ENCODE data around the gene PGM2L1. TPM values are rescaled to one million over a fixed set of nuclear protein-coding genes. Genes with fewer than 3 reads are reported as not detected.

PGM2L1 gene
- 5.4 and 5.6 TPM in 2 replicates for total RNA-seq
- polyA plus RNA-seq = 4.7 and 10.5 TPM in 2 replicates

GRCh38 chr11:74398244-74399159, at the start of gene PGM2L1:
Gene PGM2L1 (minus strand): TSS chr11:74398433. CDS start chr11:74398161, 272 bp downstream.
- peak within 1 kb of the TSS; percentile 81 for H3K4me3 ChIP-seq
- no peak for TF ChIP-seq CTCF (IDR thresholded peaks at IDR 0.05; ENCODE audit: low read depth, low read length)
- no peaks in the 10 kb centered on the region for H3K9me3 ChIP-seq (ENCODE audit: low read depth)
- no peaks in the 10 kb centered on the region for H3K36me3 ChIP-seq
- H3K27me3 ChIP-seq = no peaks in the 10 kb centered on the region
- H3K27ac ChIP-seq = peak within 1 kb of the TSS; percentile 74
- DNase-seq (ENCODE audit: low read depth in 1 of 2, low spot score in 1 of 2) = peak; percentile 95 to 96
- H3K4me1 ChIP-seq (ENCODE audit: low read depth) = no peaks in the 10 kb centered on the region

- TF ChIP-seq CTCF (IDR thresholded peaks at IDR 0.05; ENCODE audit: low read depth, low read length) = no peak
- H3K36me3 ChIP-seq = no peaks in the 10 kb centered on the region
- H3K4me1 ChIP-seq (ENCODE audit: low read depth) = peaks cover 18% of the 10 kb centered on the region
- H3K9me3 ChIP-seq (ENCODE audit: low read depth) = no peaks in the 10 kb centered on the region
- no peak overlapping the region for H3K27ac ChIP-seq
- H3K4me3 ChIP-seq = no peak overlapping the region
- no peak for DNase-seq (ENCODE audit: low read depth in 1 of 2, low spot score in 1 of 2)
- no peaks in the 10 kb centered on the region for H3K27me3 ChIP-seq
Measured at GRCh38 chr11:74447720-74448119, 49.5 kb upstream of the PGM2L1 start.

- H3K4me3 ChIP-seq = no peak overlapping the region
- no peak overlapping the region for H3K27ac ChIP-seq
- no peak for TF ChIP-seq CTCF (IDR thresholded peaks at IDR 0.05; ENCODE audit: low read depth, low read length)
Measured at GRCh38 chr11:74446532-74446938, 48.3 kb upstream of the PGM2L1 start.

DNA sequence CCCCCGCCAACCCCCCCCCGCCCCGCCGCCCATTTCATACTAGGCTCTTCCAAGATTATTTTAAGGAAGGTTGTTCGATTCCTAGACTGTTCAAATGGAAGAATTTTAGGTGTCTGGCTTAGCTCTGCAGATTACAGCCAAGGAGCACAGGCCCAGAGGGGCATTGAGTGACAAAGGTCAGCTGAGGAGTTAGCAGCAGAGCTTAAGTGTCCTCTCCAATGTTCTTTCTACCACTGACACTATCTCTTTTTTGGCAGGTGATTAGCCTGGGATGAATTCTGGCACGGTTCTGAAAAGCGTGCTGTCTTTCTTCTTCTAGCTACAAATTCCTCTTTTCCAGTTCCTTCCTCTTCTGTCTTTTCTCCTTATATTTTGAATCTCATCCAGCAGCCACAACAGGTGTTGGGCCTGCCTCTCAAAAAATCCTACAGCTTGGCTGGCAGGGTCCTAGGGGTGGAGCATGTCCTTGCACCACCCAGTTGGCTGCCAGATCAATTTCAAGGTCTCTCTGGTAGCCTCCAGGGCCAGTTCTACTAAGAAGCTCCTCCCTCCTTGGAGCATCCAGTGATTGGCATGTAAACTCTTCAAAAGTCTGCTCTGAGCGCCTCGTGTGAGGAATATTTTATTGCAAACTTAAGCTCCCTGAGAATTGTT, 46.1 kb upstream of the PGM2L1 start:
- Histone ChIP-seq H3K27me3 (no peaks in the 10 kb centered on the region), H3K9me3 (ENCODE audit: low read depth) (no peaks in the 10 kb centered on the region), H3K4me3 (no peak overlapping the region), H3K4me1 (ENCODE audit: low read depth) (peaks cover 24% of the 10 kb centered on the region), H3K27ac (peak overlapping the region; percentile 80), H3K36me3 (no peaks in the 10 kb centered on the region)
- TF ChIP-seq CTCF (IDR thresholded peaks at IDR 0.05; ENCODE audit: low read depth, low read length) = no peak
- peak in 1 of 2 donors; percentile 9 for DNase-seq (ENCODE audit: low read depth in 1 of 2, low spot score in 1 of 2)

More at GRCh38 chr11:74446532-74446938, 48.3 kb upstream of the PGM2L1 start:
- DNase-seq (ENCODE audit: low read depth in 1 of 2, low spot score in 1 of 2) = no peak
- Histone ChIP-seq H3K9me3 (ENCODE audit: low read depth) (no peaks in the 10 kb centered on the region), H3K27me3 (no peaks in the 10 kb centered on the region), H3K4me1 (ENCODE audit: low read depth) (peaks cover 24% of the 10 kb centered on the region), H3K36me3 (no peaks in the 10 kb centered on the region)

GRCh38 chr11:74443071-74443864, 45.0 kb upstream of the PGM2L1 start:
- Histone ChIP-seq H3K4me3 (no peak overlapping the region), H3K4me1 (ENCODE audit: low read depth) (peaks cover 24% of the 10 kb centered on the region), H3K9me3 (ENCODE audit: low read depth) (no peaks in the 10 kb centered on the region), H3K27me3 (no peaks in the 10 kb centered on the region), H3K27ac (peak overlapping the region; percentile 80), H3K36me3 (no peaks in the 10 kb centered on the region)
- no peak for TF ChIP-seq CTCF (IDR thresholded peaks at IDR 0.05; ENCODE audit: low read depth, low read length)
- DNase-seq (ENCODE audit: low read depth in 1 of 2, low spot score in 1 of 2) = peak; percentile 21 to 27
